A549 (cell line): ENCODE measurements around the gene PRDM9.

Experiments used
- RAD21 ChIP-seq, 2 experiments: fragments of >200 bp in 1 of 2; sonication (Bioruptor Twin) in 1 of 2; formaldehyde crosslinking in 1 of 2; IDR thresholded peaks in 1 of 2; conservative IDR thresholded peaks in 1 of 2; 2 replicates in 1 of 2; 3 replicates in 1 of 2; pipeline ENCODE4 v1.6.1; 2012 to 2018; ENCODE audit warnings: inconsistent platforms in 1 of 2
- ZFP36 ChIP-seq: fragments of 450-650 bp; IDR thresholded peaks from 2 replicates; pipeline ENCODE4 v1.6.1; 2014; ENCODE audit warnings: borderline replicate concordance; ENCODE audit not compliant: partially characterized antibody

- TF ChIP-seq RAD21 (conservative IDR thresholded peaks at IDR 0.05 in 1 of 2, IDR thresholded peaks at IDR 0.05 in 1 of 2) (no peak), ZFP36 (no peak)
These were observed 41.0 kb upstream of the PRDM9 start for GRCh38 chr5:23466401-23466912.
